ENCODE data around the gene PAH. TPM values are rescaled to one million over a fixed set of nuclear protein-coding genes. Genes with fewer than 3 reads are reported as not detected.

The PAH gene
- polyA plus RNA-seq, 3 donors, result not detected

DNA sequence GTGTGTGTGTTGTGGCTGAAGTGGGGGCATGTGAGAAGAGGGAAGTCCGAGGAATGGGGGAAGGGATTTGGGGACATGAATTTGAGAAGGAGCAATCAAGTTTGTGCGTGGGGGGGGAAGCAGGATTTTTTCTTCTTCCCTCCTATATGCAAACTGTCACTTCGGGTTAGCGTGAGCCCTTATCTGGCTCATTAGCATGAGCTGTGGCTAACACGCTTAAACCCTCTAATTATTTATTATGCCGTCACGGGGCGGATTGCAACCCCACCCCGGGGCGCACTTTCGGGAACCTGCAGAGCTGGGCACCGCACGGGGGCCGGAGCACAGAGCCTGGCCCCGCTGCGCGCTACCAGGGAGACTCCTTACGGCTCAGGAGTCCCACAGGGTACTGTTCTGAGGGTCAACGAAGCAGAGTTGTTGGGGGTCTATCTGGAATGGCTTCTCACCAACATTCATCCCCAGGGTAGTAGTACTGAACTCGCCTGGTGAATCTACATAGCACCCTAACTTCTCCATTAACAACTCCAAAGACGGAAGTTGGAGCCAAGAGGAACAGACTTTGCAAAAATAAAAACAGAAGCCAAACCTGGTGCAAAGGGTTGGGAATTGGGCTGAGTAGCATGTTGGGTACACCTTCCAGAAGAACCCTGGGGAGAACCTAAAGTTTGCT is 34.0 kb upstream of the PAH start:
- H3K27me3 ChIP-seq (ENCODE audit: control insufficient read depth in 2 of 2, insufficient read depth in 2 of 2, low read length in 2 of 2), result peaks cover 40 to 69% of the 10 kb centered on the region in 2 donors
- 6% methylated on average over 15 of the region's 21 CpGs for WGBS (ENCODE audit: insufficient coverage)
- H3K36me3 ChIP-seq (replicated peaks in 1 of 2; ENCODE audit: control insufficient read depth in 1 of 2, insufficient read depth in 2 of 2, low read length in 2 of 2), result no peaks in the 10 kb centered on the region
- no peak overlapping the region for H2AFZ ChIP-seq (ENCODE audit: insufficient read depth, low read depth, low read length, poor library complexity, severe bottlenecking)
- H3K4me1 Mint-ChIP-seq, result no peaks in the 10 kb centered on the region
- peaks cover 57 to 70% (median 60%) of the 10 kb centered on the region in 3 donors for H3K27me3 Mint-ChIP-seq (ENCODE audit: low read depth in 3 of 3)
- H3K4me3 ChIP-seq (replicated peaks in 1 of 3; ENCODE audit: low read depth in 2 of 3, low read length in 3 of 3), result no peak overlapping the region
- DNase-seq, result no peak
- H3K27ac Mint-ChIP-seq, result no peak overlapping the region
- H3K4me1 ChIP-seq (ENCODE audit: control insufficient read depth in 1 of 2, insufficient read depth in 2 of 2, low read length in 2 of 2), result no peaks in the 10 kb centered on the region
- H3K4me3 Mint-ChIP-seq, result peak overlapping the region in 1 of 2 donors; percentile 66
- H3K9me3 ChIP-seq (replicated peaks in 1 of 2; ENCODE audit: control insufficient read depth in 1 of 2, insufficient read depth in 1 of 2, low read length in 2 of 2), result peaks cover 0 to 20% of the 10 kb centered on the region in 2 donors
- peaks cover 0 to 12% (median 4%) of the 10 kb centered on the region in 7 donors for H3K9me3 Mint-ChIP-seq
- TF ChIP-seq, protein P1, sequence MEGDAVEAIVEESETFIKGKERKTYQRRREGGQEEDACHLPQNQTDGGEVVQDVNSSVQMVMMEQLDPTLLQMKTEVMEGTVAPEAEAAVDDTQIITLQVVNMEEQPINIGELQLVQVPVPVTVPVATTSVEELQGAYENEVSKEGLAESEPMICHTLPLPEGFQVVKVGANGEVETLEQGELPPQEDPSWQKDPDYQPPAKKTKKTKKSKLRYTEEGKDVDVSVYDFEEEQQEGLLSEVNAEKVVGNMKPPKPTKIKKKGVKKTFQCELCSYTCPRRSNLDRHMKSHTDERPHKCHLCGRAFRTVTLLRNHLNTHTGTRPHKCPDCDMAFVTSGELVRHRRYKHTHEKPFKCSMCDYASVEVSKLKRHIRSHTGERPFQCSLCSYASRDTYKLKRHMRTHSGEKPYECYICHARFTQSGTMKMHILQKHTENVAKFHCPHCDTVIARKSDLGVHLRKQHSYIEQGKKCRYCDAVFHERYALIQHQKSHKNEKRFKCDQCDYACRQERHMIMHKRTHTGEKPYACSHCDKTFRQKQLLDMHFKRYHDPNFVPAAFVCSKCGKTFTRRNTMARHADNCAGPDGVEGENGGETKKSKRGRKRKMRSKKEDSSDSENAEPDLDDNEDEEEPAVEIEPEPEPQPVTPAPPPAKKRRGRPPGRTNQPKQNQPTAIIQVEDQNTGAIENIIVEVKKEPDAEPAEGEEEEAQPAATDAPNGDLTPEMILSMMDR (IDR thresholded peaks at IDR 0.05), result no peak
- intact Hi-C loops (cut with micrococcal nuclease), result no loop called here
- no peaks in the 10 kb centered on the region for H4K20me1 ChIP-seq (ENCODE audit: insufficient read depth, low read length)
- no peak overlapping the region for H3K27ac ChIP-seq (ENCODE audit: low read depth in 1 of 2, low read length in 2 of 2)
- no peaks in the 10 kb centered on the region for H3K79me2 ChIP-seq (ENCODE audit: insufficient read depth, low read length)
- H3K4me2 ChIP-seq (replicated peaks; ENCODE audit: extremely low read depth, low read length, poor library complexity, severe bottlenecking), result no peak overlapping the region
- H3K36me3 Mint-ChIP-seq, result no peaks in the 10 kb centered on the region
- H3K9ac ChIP-seq (ENCODE audit: insufficient read depth, low read length, poor library complexity, severe bottlenecking), result no peak overlapping the region

GRCh38 chr12:102950107-102950949 is 33.3 kb upstream of the PAH start:
- H3K27ac Mint-ChIP-seq, result no peak overlapping the region
- H3K27me3 ChIP-seq (ENCODE audit: control insufficient read depth in 2 of 2, insufficient read depth in 2 of 2, low read length in 2 of 2), result peaks cover 33 to 61% of the 10 kb centered on the region in 2 donors
- H3K9me3 Mint-ChIP-seq, result peaks cover 0 to 10% (median 0%) of the 10 kb centered on the region in 7 donors
- no peak overlapping the region for H3K9ac ChIP-seq (ENCODE audit: insufficient read depth, low read length, poor library complexity, severe bottlenecking)
- H3K4me2 ChIP-seq (replicated peaks; ENCODE audit: extremely low read depth, low read length, poor library complexity, severe bottlenecking), result no peak overlapping the region
- H3K27me3 Mint-ChIP-seq (ENCODE audit: low read depth in 3 of 3), result peaks cover 50 to 65% (median 55%) of the 10 kb centered on the region in 3 donors
- H3K27ac ChIP-seq (ENCODE audit: low read depth in 1 of 2, low read length in 2 of 2), result no peak overlapping the region
- no peak overlapping the region for H3K4me3 ChIP-seq (replicated peaks in 1 of 3; ENCODE audit: low read depth in 2 of 3, low read length in 3 of 3)
- WGBS (ENCODE audit: insufficient coverage), result 4% methylated on average over 35 of the region's 37 CpGs
- no peaks in the 10 kb centered on the region for H3K79me2 ChIP-seq (ENCODE audit: insufficient read depth, low read length)
- H3K4me1 ChIP-seq (ENCODE audit: control insufficient read depth in 1 of 2, insufficient read depth in 2 of 2, low read length in 2 of 2), result no peaks in the 10 kb centered on the region
- TF ChIP-seq, protein P1 (IDR thresholded peaks at IDR 0.05), result no peak
- no peaks in the 10 kb centered on the region for H4K20me1 ChIP-seq (ENCODE audit: insufficient read depth, low read length)
- no peak for DNase-seq
- no peaks in the 10 kb centered on the region for H3K4me1 Mint-ChIP-seq
- H3K36me3 ChIP-seq (replicated peaks in 1 of 2; ENCODE audit: control insufficient read depth in 1 of 2, insufficient read depth in 2 of 2, low read length in 2 of 2), result no peaks in the 10 kb centered on the region
- H3K4me3 Mint-ChIP-seq, result peak overlapping the region in 1 of 2 donors; percentile 66
- H3K9me3 ChIP-seq (replicated peaks in 1 of 2; ENCODE audit: control insufficient read depth in 1 of 2, insufficient read depth in 1 of 2, low read length in 2 of 2), result peaks cover 0 to 13% of the 10 kb centered on the region in 2 donors
- no peaks in the 10 kb centered on the region for H3K36me3 Mint-ChIP-seq
- intact Hi-C loops (cut with micrococcal nuclease), result no loop called here
- no peak overlapping the region for H2AFZ ChIP-seq (ENCODE audit: insufficient read depth, low read depth, low read length, poor library complexity, severe bottlenecking)

Measured in CD14-positive monocyte (primary cell).